Heart left ventricle (tissue), 16 donors: ENCODE results near the gene HSPA12A. TPM values are rescaled to one million over a fixed set of nuclear protein-coding genes. Genes with fewer than 3 reads are reported as not detected.

ENCODE experiments used
- ATAC-seq, 4 donors: fragments of 200-7000 bp; cut with Tn5 transposase; one replicate each; pipeline ENCODE4 v1.9.1; 2020 to 2022; ENCODE audit warnings: moderate library complexity in 4 of 4, mild to moderate bottlenecking in 3 of 4, moderate number of reproducible peaks in 1 of 4
- DNase-seq, 5 donors: peaks; one replicate each; pipeline ENCODE4 v3.0.0-alpha.2; 2020
- H3K27ac ChIP-seq, 12 donors: fragments of 200-600 bp; sonication (generic) in 4 of 12; one replicate each; pipeline versions ENCODE4 v1.5.0 to v1.8.0; 2016 to 2022; ENCODE audit warnings: mild to moderate bottlenecking in 2 of 12
- H3K27me3 ChIP-seq, 9 donors: fragments of 200-600 bp; sonication (generic) in 2 of 9; one replicate each; pipeline versions ENCODE4 v1.5.1 to v1.8.0; 2016 to 2022; ENCODE audit warnings: mild to moderate bottlenecking in 3 of 9
- H3K36me3 ChIP-seq, 9 donors: fragments of 200-600 bp; sonication (generic) in 2 of 9; one replicate each; pipeline versions ENCODE4 v1.5.0 to v1.8.0; 2018 to 2022; ENCODE audit warnings: mild to moderate bottlenecking in 2 of 9
- H3K4me1 ChIP-seq, 12 donors: fragments of 200-600 bp; sonication (generic) in 4 of 12; one replicate each; pipeline versions ENCODE4 v1.5.0 to v1.8.0; 2016 to 2022; ENCODE audit warnings: mild to moderate bottlenecking in 3 of 12
- H3K4me3 ChIP-seq, 12 donors: fragments of 200-600 bp; sonication (generic) in 4 of 12; one replicate each; pipeline versions ENCODE4 v1.5.0 to v1.8.0; 2017 to 2022; ENCODE audit warnings: mild to moderate bottlenecking in 9 of 12, moderate library complexity in 4 of 12
- H3K9me3 ChIP-seq, 12 donors: fragments of 200-600 bp; sonication (generic) in 4 of 12; one replicate each; pipeline versions ENCODE4 v1.5.0 to v1.8.0; 2016 to 2022; ENCODE audit warnings: mild to moderate bottlenecking in 1 of 12
- POLR2A ChIP-seq, 2 donors: fragments of 450-650 bp; IDR thresholded peaks; one replicate each; pipeline ENCODE4 v1.6.1; 2017; ENCODE audit warnings: antibody characterized with exemption in 2 of 2, mild to moderate bottlenecking in 2 of 2, moderate library complexity in 2 of 2
- WGBS, 4 donors: extraction: QIAGEN DNeasy Blood & Tissue Kit in 2 of 4; methylation state at CpG; one replicate each; pipeline versions ENCODE4 v1.1.5 to v1.1.7; 2013 to 2018; 5-methylcytosine and 5-hydroxymethylcytosine counted together
- intact Hi-C, 10 donors: fragments of 100-400 bp; cut with DNase I; formaldehyde crosslinking; loops; one replicate each; pipeline versions ENCODE4 v1.11.1 to v1.14.2; 2022
- polyA plus RNA-seq, 2 donors: library from polyadenylated mRNA; stranded (reverse); fragments of 200-250 nt; gene quantifications; one replicate each; pipeline ENCODE4 v1.2.3, GENCODE V29; 2013
- total RNA-seq, 9 donors: library from RNA; depleted of rRNA in 2 of 9; stranded (reverse); fragments of >200 nt in 2 of 9; fragmentation: NEBNext Ultra II Directional in 3 of 9; extraction: Animal tissue kit (Norgen Biotek cat#: 25700) in 3 of 9; gene quantifications; one replicate each; pipeline versions ENCODE4 v1.1.0 to v1.2.4, GENCODE V29; 2016 to 2023
- TF ChIP-seq, protein P1 (sequence below), 12 donors: fragments of 200-600 bp; sonication (generic) in 4 of 12; IDR thresholded peaks; one replicate each; pipeline versions ENCODE4 v1.5.0 to v1.8.0; 2018 to 2022; ENCODE audit warnings: antibody characterized with exemption in 12 of 12, mild to moderate bottlenecking in 5 of 12
- donor health status: ischemic (EF 13 %, LVEDD 7.1; RV severe dilation, severe dysfunction).
- donor health status: healthy with polysubstance abuse.
- donor health status: DM: no; HTN: yes; CAD: no.
- donor health status: DM: no; HTN: no; CAD: no.
- donor health status: ischemic (EF 25% LVEDD 6.9; RV normal size, moderate dysfunction).
- donor health status: ischemic (EF 25% LVEDD 5.7; RV mildly dilated, moderate dysfunction).
- donor health status: healthy.
- donor health status: DM: yes; HTN: yes; CAD: no.
- donor health status: ischemic (EF 35%, LVEDD 5.7; RV mildly dilated, moderate dysfunction).
- donor health status: nonischemic (EF 11% LVEDD 7.7; RV severe dilation, severe dysfunction).
- donor health status: DM: yes; HTN: yes; CAD: no.
- donor health status: PGD.
- donor health status: ischemic (EF 29% LVEDD 5.4; RV normal size, mild dysfunction).
- donor health status: nonischemic (EF 23%, LVEDD 6.1; RV moderate dilation, normal function).

Gene HSPA12A
- total and polyA plus RNA-seq, 11 donors: 4.7 to 17.0 (median 13.5) TPM

- TF ChIP-seq, protein P1, sequence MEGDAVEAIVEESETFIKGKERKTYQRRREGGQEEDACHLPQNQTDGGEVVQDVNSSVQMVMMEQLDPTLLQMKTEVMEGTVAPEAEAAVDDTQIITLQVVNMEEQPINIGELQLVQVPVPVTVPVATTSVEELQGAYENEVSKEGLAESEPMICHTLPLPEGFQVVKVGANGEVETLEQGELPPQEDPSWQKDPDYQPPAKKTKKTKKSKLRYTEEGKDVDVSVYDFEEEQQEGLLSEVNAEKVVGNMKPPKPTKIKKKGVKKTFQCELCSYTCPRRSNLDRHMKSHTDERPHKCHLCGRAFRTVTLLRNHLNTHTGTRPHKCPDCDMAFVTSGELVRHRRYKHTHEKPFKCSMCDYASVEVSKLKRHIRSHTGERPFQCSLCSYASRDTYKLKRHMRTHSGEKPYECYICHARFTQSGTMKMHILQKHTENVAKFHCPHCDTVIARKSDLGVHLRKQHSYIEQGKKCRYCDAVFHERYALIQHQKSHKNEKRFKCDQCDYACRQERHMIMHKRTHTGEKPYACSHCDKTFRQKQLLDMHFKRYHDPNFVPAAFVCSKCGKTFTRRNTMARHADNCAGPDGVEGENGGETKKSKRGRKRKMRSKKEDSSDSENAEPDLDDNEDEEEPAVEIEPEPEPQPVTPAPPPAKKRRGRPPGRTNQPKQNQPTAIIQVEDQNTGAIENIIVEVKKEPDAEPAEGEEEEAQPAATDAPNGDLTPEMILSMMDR (IDR thresholded peaks at IDR 0.05): no peak
- no peak for TF ChIP-seq POLR2A (IDR thresholded peaks at IDR 0.05)
Observed at GRCh38 chr10:116659049-116659670, 83.2 kb downstream of the HSPA12A start.

DNA sequence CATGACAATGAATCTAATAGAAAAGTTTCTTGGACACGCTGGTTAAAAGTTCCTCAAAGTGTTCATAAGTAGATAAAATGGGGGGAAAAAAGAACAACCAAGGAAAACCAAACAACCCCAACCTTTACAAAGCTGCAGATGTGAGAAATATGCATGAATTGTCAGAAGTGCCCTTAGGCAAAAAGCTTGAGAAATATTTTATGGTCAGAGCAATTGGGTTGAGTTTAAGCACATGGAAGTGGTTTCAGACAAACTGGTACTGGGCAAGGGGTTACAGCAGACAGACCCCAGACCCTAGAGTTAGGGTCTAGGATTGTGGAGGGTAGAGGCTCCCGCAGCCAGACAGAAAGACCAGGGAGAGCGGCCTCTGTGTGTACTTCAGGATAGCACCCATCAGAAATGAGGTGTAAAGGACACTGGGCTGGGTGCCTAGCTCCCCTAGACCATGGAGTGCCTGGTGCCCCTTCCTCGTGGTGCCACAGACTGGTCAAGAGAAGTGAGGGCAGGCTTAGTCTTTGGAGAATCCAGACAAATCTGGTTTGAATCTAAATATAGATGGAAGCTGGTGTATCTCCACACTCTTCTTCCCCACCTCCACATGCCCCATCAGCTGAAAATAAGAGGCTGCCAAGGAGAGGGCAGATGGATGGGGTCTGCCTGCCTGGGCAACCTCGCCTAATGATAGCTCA is 84.4 kb downstream of the HSPA12A start:
- TF ChIP-seq POLR2A (IDR thresholded peaks at IDR 0.05): no peak
- TF ChIP-seq, protein P1 (IDR thresholded peaks at IDR 0.05): no peak
- no peak overlapping the region for H3K4me3 ChIP-seq
- H3K27ac ChIP-seq: no peak overlapping the region
- peaks cover 0 to 20% (median 0%) of the 10 kb centered on the region in 9 donors for H3K27me3 ChIP-seq
- H3K4me1 ChIP-seq: no peaks in the 10 kb centered on the region
- WGBS, 4 donors: 84 to 93% (median 90%) methylated on average over 5 of the region's 5 CpGs
- DNase-seq (no peak), ATAC-seq (no peak)
- H3K36me3 ChIP-seq: no peaks in the 10 kb centered on the region
- intact Hi-C loops: no loop called here
- H3K9me3 ChIP-seq: no peaks in the 10 kb centered on the region

More at GRCh38 chr10:116659049-116659670, 83.2 kb downstream of the HSPA12A start:
- Histone ChIP-seq H3K9me3 (no peaks in the 10 kb centered on the region), H3K27ac (no peak overlapping the region), H3K27me3 (peaks cover 0 to 19% (median 0%) of the 10 kb centered on the region in 9 donors), H3K4me3 (no peak overlapping the region), H3K36me3 (no peaks in the 10 kb centered on the region), H3K4me1 (no peaks in the 10 kb centered on the region)
- ATAC-seq (no peak), DNase-seq (no peak)
- WGBS, 4 donors: 76 to 86% (median 83%) methylated on average over 10 of the region's 10 CpGs
- intact Hi-C loops: no loop called here

- TF ChIP-seq POLR2A (IDR thresholded peaks at IDR 0.05): no peak
- TF ChIP-seq, protein P1 (IDR thresholded peaks at IDR 0.05): no peak
- Histone ChIP-seq H3K4me1 (no peaks in the 10 kb centered on the region), H3K36me3 (no peaks in the 10 kb centered on the region), H3K9me3 (peaks cover 0 to 1% (median 0%) of the 10 kb centered on the region in 12 donors), H3K27me3 (peaks cover 0 to 14% (median 0%) of the 10 kb centered on the region in 9 donors), H3K27ac (no peak overlapping the region), H3K4me3 (no peak overlapping the region)
- ATAC-seq: no peak
- DNase-seq: no peak
- intact Hi-C loops: no loop called here
- 74 to 82% (median 76%) methylated on average over 4 of the region's 4 CpGs for WGBS, 4 donors
Observed at GRCh38 chr10:116656044-116656443, 86.3 kb downstream of the HSPA12A start.

GRCh38 chr10:116655568-116655967 is 86.8 kb downstream of the HSPA12A start:
- Histone ChIP-seq H3K9me3 (peaks cover 0 to 5% (median 0%) of the 10 kb centered on the region in 12 donors), H3K27me3 (peaks cover 0 to 14% (median 0%) of the 10 kb centered on the region in 9 donors), H3K4me1 (no peaks in the 10 kb centered on the region), H3K4me3 (no peak overlapping the region), H3K36me3 (no peaks in the 10 kb centered on the region), H3K27ac (no peak overlapping the region)
- TF ChIP-seq, protein P1 (IDR thresholded peaks at IDR 0.05): no peak
- no peak for TF ChIP-seq POLR2A (IDR thresholded peaks at IDR 0.05)
- intact Hi-C loops: no loop called here
- no peak for DNase-seq
- ATAC-seq: no peak
- WGBS, 4 donors: 72 to 88% (median 76%) methylated on average over 2 of the region's 2 CpGs
